ENCODE results near the gene ELF1. TPM values are rescaled to one million over a fixed set of nuclear protein-coding genes. Genes with fewer than 3 reads are reported as not detected.
A peak's percentile ranks its signal among the peaks of the same experiment; 100 is the strongest.

Gene ELF1
- total RNA-seq, result 100 to 1,000 TPM; 174 to 216 (median 193) TPM
- 190 TPM for total RNA-seq (2013)

GRCh38 chr13:41019011-41019487 is at the start of gene ELF1:
TSS of gene ELF1 (minus strand) at chr13:41019316. CDS start at chr13:40982054, 37,262 bp downstream.
- Mint-ChIP-seq H3K9me3 (no peaks in the 10 kb centered on the region), H3K36me3 (no peaks in the 10 kb centered on the region)
- WGBS (ENCODE audit: insufficient coverage), result 0% methylated on average over 4 of the region's 4 CpGs

GRCh38 chr13:41065078-41065477 is 46.0 kb upstream of the ELF1 start:
- H3K4me1 ChIP-seq (ENCODE audit: control insufficient read depth, insufficient read depth, low read length), result no peaks in the 10 kb centered on the region
- no peak for ATAC-seq
- H3K4me3 ChIP-seq (ENCODE audit: low read length), result no peak overlapping the region
- H3K27me3 ChIP-seq (ENCODE audit: control insufficient read depth, insufficient read depth, low read length), result no peaks in the 10 kb centered on the region
- Mint-ChIP-seq H3K9me3 (no peaks in the 10 kb centered on the region), H3K36me3 (peaks cover 10% of the 10 kb centered on the region), H3K27ac (no peak overlapping the region), H3K4me3 (no peak overlapping the region), H3K27me3 (ENCODE audit: low read depth in 2 of 2) (no peaks in the 10 kb centered on the region), H3K4me1 (peaks cover 6 to 22% of the 10 kb centered on the region in 2 donors)
- H3K27ac ChIP-seq (ENCODE audit: low read length), result no peak overlapping the region
- intact Hi-C loops (cut with micrococcal nuclease), result loop anchor here (10.0 kb wide), 1 partner anchor 290 kb away; the partner anchor contains the start of gene MRPS31
- no peak for TF ChIP-seq CTCF (IDR thresholded peaks at IDR 0.05)
- H3K36me3 ChIP-seq (ENCODE audit: control insufficient read depth, insufficient read depth, low read length), result peaks cover 41% of the 10 kb centered on the region
- no peak for DNase-seq
- no peaks in the 10 kb centered on the region for H3K9me3 ChIP-seq (ENCODE audit: control insufficient read depth, insufficient read depth, low read length)

More at GRCh38 chr13:41019011-41019487, at the start of gene ELF1:
- peak within 1 kb of the TSS; percentile 100 for H3K27ac ChIP-seq (ENCODE audit: low read length)
- Mint-ChIP-seq H3K27me3 (ENCODE audit: low read depth in 2 of 2) (no peaks in the 10 kb centered on the region), H3K4me1 (peaks cover 45 to 52% of the 10 kb centered on the region in 2 donors), H3K27ac (peak within 1 kb of the TSS; percentile 91 to 98), H3K4me3 (peak within 1 kb of the TSS; percentile 99)
- no peaks in the 10 kb centered on the region for H3K9me3 ChIP-seq (ENCODE audit: control insufficient read depth, insufficient read depth, low read length)
- ATAC-seq, result peak; percentile 87 to 93 (median 91)
- intact Hi-C loops (cut with micrococcal nuclease), result loop anchor here (2.0 to 10.0 kb wide), 2 partner anchors 14 to 54 kb away; no protein-coding TSS in a partner anchor
- peaks cover 3% of the 10 kb centered on the region for H3K36me3 ChIP-seq (ENCODE audit: control insufficient read depth, insufficient read depth, low read length)
- DNase-seq, result peak; percentile 32 to 87
- no peak for TF ChIP-seq CTCF (IDR thresholded peaks at IDR 0.05)
- H3K27me3 ChIP-seq (ENCODE audit: control insufficient read depth, insufficient read depth, low read length), result no peaks in the 10 kb centered on the region
- peak within 1 kb of the TSS; percentile 94 for H3K4me3 ChIP-seq (ENCODE audit: low read length)
- peaks cover 6% of the 10 kb centered on the region for H3K4me1 ChIP-seq (ENCODE audit: control insufficient read depth, insufficient read depth, low read length)

GRCh38 chr13:41064493-41064892 is 45.4 kb upstream of the ELF1 start:
- no peak overlapping the region for H3K27ac ChIP-seq (ENCODE audit: low read length)
- H3K36me3 ChIP-seq (ENCODE audit: control insufficient read depth, insufficient read depth, low read length), result peaks cover 38% of the 10 kb centered on the region
- ATAC-seq (no peak), DNase-seq (no peak)
- Mint-ChIP-seq H3K36me3 (peaks cover 8% of the 10 kb centered on the region), H3K27ac (peak overlapping the region in 1 of 2 donors; percentile 95), H3K9me3 (no peaks in the 10 kb centered on the region), H3K4me1 (peaks cover 12 to 28% of the 10 kb centered on the region in 2 donors), H3K4me3 (no peak overlapping the region), H3K27me3 (ENCODE audit: low read depth in 2 of 2) (no peaks in the 10 kb centered on the region)
- H3K4me3 ChIP-seq (ENCODE audit: low read length), result no peak overlapping the region
- peaks cover 3% of the 10 kb centered on the region for H3K4me1 ChIP-seq (ENCODE audit: control insufficient read depth, insufficient read depth, low read length)
- WGBS (ENCODE audit: insufficient coverage), result no CpG with 5 or more reads among the region's 2 CpGs
- intact Hi-C loops (cut with micrococcal nuclease), result loop anchor here (10.0 kb wide), 1 partner anchor 290 kb away; the partner anchor contains the start of gene MRPS31
- H3K9me3 ChIP-seq (ENCODE audit: control insufficient read depth, insufficient read depth, low read length), result no peaks in the 10 kb centered on the region
- no peaks in the 10 kb centered on the region for H3K27me3 ChIP-seq (ENCODE audit: control insufficient read depth, insufficient read depth, low read length)
- no peak for TF ChIP-seq CTCF (IDR thresholded peaks at IDR 0.05)

All from natural killer cell (primary cell).